Stimulated activated CD4-positive, alpha-beta T cell treated with anti-CD3 and anti-CD28 coated beads, Interleukin-15, amount 100 ng/mL, for 48 hours (primary cell): ENCODE measurements around the gene LZTR1.
"Not testable (repeated sequence)": the region's sequence is repeated elsewhere in the genome, so short reads cannot be mapped to it uniquely, and the experiment has no call there.

Experiments
- DNase-seq, 2 donors: peaks; one replicate each; pipeline ENCODE4 v3.0.0-alpha.2; 2020; ENCODE audit warnings: low read depth in 2 of 2

LZTR1 gene

GRCh38 chr22:20981787-20982562, at the start of gene LZTR1:
LZTR1 (plus strand) TSS chr22:20982297; CDS start chr22:20982372, 75 bp downstream.
- DNase-seq = peak; percentile 45 to 62

- no peak for DNase-seq
Observed at GRCh38 chr22:20933910-20934309, 48.2 kb upstream of the LZTR1 start.

- DNase-seq = not testable (repeated sequence)
Observed at GRCh38 chr22:20935049-20935448, 47.0 kb upstream of the LZTR1 start.

GRCh38 chr22:20935780-20936539, 46.1 kb upstream of the LZTR1 start:
- not testable (repeated sequence) for DNase-seq

DNA sequence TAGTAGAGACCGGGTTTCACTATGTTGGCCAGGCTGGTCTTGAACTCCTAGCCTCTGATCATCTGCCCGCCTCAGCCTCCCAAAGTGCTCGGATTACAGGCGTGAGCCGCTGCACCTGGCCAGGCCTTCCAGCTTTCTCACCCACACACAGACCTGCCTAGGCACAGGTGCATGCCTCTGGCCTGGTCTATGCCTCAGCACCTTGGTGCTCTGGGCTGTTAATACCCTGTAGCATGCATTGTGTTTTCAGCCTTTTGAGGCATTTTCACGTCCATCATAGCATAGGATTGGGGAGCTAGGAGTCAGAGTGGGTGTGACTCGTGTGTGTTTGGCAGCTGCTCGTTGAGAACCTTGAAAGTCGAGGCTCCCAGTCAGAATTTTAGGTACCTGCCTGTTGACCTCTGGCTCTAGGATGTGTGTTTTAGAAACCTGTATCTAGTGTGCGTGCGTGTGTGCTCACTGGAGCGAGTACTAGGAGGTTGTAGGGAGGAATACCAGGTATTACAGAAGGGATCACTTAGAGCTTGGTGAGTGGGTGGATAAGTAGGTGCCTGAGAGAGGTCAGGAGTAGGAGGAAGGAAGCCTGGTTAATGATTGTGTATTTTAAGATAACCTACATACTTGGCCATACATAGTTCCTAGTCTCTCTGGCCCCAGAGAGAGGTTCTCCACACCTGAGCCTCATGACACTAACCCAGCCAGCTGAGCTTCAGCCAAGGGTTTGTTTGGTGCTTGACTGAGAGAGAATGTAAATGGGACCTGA, 44.9 kb upstream of the LZTR1 start:
- DNase-seq = no peak

DNA sequence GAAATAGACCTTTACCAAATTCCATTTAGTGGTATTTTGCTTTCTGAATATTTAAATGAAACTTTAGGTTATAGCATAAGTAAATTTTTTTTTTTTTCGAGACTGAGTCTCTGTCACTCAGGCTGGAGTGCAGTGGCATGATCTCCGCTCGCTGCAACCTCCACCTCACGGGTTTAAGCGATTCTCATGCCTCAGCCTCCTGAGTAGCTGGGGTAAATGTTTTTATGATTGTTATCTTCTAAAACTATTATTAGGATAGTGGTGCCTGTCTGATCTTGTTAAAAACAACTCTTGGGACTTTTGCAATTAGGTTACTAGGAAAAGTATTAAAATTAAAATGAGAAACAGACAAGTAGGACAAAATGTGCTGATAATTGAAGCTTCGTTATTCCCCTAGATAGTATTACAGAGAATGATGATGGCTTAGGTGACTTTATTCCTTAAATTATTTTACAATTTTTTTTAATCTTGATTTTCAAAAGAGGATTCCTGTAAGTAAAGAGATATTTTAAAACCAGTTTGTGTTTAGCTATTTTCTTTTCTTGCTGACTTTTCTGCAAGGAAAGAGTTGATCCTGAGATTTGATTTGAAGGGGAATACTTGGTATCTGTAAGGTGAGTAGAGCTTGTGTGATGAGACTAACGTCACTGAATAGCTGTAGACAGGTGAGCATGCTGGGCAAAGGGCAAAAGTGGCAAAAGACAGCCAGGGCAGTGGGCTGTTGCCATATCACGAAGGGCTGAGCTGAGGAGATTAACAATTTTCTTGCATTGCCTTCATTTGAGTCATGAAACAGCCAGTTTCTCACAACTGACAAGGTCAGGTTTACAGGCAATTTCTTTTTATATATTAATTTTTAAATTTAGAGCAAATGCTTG, 44.1 kb upstream of the LZTR1 start:
- DNase-seq = no peak

DNA sequence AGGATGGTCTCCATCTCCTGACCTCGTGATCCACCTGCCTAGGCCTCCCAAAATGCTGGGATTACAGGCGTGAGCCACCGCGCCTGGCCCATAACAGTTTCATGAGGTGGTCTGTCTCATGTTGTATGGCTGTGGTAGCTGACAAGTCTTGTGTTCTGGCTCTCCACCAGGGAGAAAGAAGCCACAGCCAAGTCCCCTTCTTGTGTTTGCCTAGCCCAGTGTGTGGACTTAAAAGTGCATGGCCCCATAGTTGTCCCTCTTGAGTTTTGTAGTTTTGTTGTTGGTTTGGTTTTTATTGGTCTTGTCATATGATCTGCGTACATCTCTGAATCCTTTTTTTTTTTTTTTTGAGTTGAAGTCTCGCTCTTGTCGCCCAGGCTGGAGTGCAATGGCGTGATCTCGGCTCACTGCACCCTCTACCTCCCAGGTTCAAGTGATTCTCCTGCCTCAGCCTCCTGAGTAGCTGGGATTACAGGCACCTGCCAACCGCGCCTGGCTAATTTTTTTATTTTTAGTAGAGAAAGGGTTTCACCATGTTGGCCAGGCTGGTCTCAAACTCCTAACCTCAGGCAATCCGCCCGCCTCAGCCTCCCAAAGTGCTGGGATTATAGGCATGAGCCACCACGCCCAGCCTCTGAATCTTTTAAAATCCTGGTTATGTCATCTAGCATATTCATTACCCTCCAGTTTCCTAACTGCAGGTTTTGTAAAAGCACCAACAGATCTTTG, 42.5 kb upstream of the LZTR1 start:
- not testable (repeated sequence) for DNase-seq

DNA sequence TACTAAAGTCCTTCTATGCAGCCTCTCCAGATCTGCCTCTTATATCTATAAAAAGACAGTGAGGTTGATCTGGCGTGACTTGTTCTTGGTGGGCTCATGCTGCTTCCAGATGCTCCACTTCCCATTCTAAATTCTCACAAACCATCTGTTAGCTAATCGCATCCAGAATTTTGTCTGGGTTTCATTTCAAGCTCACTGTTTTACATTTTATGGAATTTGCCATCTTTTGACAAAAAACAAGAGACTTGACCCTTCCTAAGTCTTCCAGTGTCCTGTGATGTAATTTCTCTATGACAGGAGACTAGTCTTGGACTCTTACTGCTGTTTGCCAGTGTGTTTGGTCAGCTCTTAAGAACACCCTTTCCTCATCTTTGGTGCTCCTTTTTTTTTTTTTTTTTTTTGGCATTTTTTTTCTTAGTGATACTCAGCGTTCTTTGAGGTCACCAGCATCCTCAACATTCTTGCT, 41.9 kb upstream of the LZTR1 start:
- DNase-seq = no peak

- no peak for DNase-seq
Observed at GRCh38 chr22:20940904-20941385, 41.2 kb upstream of the LZTR1 start.

- not testable (repeated sequence) for DNase-seq
Observed at GRCh38 chr22:20942203-20942902, 39.7 kb upstream of the LZTR1 start.

DNA sequence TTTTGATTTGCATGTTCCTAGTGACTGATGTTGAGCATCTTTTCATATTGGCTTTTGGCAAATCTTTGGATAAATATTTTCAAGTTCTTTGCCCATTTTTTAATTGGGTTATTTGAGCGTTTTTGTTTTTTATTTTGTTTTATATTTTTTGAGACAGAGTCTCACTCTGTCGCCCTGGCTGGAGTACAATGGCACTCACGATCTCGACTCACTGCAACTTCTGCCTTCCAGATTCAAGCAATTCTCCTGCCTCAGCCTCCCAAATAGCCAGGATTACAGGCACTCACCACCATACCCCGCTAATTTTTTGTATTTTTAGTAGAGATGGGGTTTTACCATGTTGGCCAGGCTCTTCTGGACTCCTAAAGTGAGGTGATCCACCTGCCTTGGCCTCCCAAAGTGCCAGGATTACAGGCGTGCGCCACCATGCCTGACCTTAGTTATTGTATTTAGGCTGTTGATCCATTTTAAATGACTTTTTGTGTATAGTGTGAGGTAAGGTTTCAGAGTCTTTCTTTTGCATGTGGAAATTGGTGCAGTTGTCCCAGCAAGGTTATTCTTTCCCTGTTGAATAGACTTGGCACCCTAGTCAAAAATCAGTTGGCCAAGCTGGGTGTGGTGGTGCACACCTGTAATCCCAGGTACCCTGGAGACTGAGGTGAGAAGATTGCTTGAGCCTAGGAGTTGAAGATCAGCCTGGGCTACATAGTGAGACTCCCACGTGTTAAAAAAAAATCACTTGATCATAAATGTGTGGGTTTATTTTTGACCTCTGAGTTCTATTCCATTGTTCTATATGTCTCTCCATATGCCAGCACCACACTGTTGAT, 38.8 kb upstream of the LZTR1 start:
- no peak for DNase-seq

DNA sequence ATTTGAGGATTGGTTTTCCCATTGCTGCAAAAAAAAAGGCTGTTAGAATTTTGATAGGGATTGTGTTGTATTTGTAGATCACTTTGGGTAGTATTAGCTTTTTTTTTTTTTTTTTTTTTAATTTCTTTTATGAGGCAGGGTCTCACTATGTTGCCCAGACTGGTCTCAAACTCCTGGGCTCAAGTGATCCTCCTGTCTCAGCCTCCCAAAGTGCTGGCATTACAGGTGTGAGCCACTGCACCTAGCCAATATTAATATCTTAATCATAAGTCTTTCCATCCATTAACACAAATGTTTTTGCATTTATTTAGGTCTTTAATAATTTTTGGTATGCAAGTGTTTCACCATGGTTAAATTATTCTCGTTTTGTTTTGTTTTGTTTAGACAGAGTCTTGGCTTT, 38.1 kb upstream of the LZTR1 start:
- DNase-seq = no peak

DNA sequence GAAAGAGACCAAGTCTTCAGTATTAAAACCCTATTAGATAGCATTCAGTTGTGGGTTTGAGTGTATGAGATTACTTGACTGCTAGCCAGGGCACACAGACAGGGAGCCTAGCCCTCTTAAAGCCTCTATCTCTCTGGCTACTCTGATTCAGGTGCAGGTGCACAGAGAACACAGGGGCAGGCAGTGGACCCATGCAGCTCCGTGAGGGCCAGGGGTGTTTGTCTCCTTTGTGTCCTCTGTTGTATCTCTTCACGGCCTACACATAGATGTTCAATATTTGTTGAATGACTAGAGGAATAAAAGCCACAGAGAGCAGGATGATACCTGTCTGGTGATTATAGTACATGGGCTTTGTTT, 36.5 kb upstream of the LZTR1 start:
- DNase-seq = no peak

GRCh38 chr22:20946080-20946986, 35.8 kb upstream of the LZTR1 start:
- no peak for DNase-seq

- DNase-seq = no peak
Observed at GRCh38 chr22:20946991-20947390, 35.1 kb upstream of the LZTR1 start.

DNA sequence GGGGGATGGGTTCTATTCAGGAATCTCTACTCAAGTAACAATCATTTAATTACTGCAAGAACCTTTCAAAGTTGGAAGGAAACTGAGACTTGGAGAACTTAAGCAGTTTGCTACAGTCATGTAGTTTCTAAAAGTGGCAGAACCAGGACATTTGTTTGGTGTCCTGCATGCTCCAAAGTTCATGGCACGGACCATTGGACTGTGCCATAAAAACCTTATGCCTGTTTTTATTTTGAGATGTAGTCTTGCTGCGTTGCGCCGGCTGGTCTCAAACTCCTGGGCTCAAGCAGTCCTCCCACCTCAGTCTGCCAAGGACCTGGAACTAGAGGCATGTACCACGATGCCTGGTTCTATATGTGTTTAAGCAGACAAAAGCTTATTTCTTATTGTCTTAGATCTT, 33.6 kb upstream of the LZTR1 start:
- DNase-seq = no peak

DNA sequence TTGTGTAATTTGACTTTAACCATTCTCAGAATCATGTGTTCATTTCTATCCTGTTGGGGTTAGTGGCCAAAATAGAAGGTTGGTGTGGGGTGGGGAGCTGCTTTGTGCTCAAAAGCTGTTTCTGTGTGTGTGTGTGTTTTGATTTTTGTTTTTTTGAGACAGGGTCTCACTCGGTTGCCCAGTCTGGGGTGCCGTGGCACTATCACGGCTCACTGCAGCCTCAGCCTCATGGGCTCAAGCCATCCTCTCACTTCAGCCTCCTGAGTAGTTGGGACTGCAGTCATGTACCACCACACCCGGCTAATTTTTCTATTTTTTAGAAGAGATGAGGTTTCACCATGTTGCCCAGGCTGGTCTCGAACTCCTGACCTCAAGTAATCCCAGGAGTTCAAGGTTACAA, 33.1 kb upstream of the LZTR1 start:
- DNase-seq = no peak

- DNase-seq = no peak
Observed at GRCh38 chr22:20949698-20950183, 32.4 kb upstream of the LZTR1 start.
